Motor neuron (in vitro differentiated cells): ENCODE measurements around the gene TEC. TPM values are rescaled to one million over a fixed set of nuclear protein-coding genes. Genes with fewer than 3 reads are reported as not detected.

Source experiments
- ATAC-seq, 8 experiments: fragments of 200-7000 bp; cut with Tn5 transposase; replicated peaks in 6 of 8; 2 replicates each; pipeline ENCODE4 v1.8.0; 2021; ENCODE audit warnings: mild to moderate bottlenecking in 8 of 8, moderate library complexity in 8 of 8
- H3K27ac ChIP-seq, 2 donors: fragments of 250-450 bp; sonication (Bioruptor Pico); 2 replicates each; pipeline ENCODE4 v1.9.0; 2021; ENCODE audit warnings: antibody characterized with exemption in 2 of 2, mild to moderate bottlenecking in 2 of 2, moderate library complexity in 1 of 2
- H3K4me1 ChIP-seq, 2 donors: fragments of 250-450 bp; sonication (Bioruptor Pico); replicated peaks in 1 of 2; 2 replicates each; pipeline ENCODE4 v1.6.1; 2021; ENCODE audit warnings: antibody characterized with exemption in 2 of 2, mild to moderate bottlenecking in 2 of 2, moderate library complexity in 1 of 2
- H3K4me3 ChIP-seq, 5 donors: fragments of 250-450 bp; sonication (Bioruptor Pico); 2 replicates each; pipeline ENCODE4 v1.9.0; 2021; ENCODE audit warnings: antibody characterized with exemption in 5 of 5, mild to moderate bottlenecking in 5 of 5, moderate library complexity in 4 of 5
- WGBS, 10 experiments: fragments of 450-650 bp; shearing (Covaris generic); methylation state at CpG; one replicate each; pipeline ENCODE4 v1.0.0; 2022; 5-methylcytosine and 5-hydroxymethylcytosine counted together
- in situ Hi-C, 9 experiments: fragments of 400-800 bp; cut with MboI; loops; one replicate each; pipeline ENCODE4 v1.15.0; 2021; ENCODE audit warnings: low sequenced_read_pairs in 9 of 9, low pct_unique_long_range_greater_than_20kb in 2 of 9; ENCODE audit not compliant: unreplicated experiment in 9 of 9
- total RNA-seq, 8 experiments: library from RNA; unstranded; fragments of 300-600 nt; gene quantifications; 2 replicates each; pipeline versions ENCODE4 v1.2.3 to v1.2.4, GENCODE V29; 2022

TEC gene
- total RNA-seq, 8 experiments from 2014 or later, result 0.05 to 3.4 (median 0.61) TPM

DNA sequence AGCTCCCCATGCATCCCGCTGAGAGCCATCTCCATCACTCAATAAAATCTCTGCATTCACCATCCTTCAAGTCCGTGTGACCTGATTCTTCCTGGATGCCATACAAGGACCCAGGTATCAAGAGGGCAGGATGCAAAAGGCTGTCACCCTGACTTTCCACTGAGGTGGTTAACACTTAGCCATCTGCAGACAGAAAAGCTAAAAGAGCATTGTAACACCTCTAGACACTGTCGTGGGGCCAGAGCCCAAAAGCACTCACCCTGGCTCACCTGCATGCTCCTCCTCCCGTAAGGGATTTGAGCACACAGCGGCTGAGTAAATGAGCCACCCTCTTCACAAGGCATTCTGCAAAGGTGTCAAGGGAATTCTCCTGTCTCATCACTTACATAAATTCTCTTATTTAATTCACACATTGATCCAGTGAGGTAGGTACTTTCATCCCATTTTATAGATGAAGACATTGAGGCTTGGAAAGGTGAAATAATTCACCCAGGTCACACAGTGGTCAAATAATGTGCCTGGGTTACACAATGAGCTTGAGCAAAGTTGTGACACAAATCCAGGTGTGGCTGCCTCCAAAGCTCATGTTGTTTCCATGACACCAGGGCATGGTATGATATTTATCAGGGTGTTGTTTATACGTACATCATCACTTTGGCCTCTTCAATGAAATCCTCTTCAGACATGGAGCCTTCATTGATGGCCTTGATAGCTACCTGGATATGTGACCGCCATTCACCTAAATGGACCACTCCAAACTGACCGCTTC lies 183.6 kb downstream of the TEC start:
- 0 to 100% (median 66%) methylated on average over 1 to 8 of the region's 8 CpGs; no CpG with 5 or more reads in 2 of the 10 experiments for WGBS, 10 experiments
- in situ Hi-C loops, result loop anchor here in 1 of 9 experiments (5.0 kb wide), 1 partner anchor 84 kb away; no protein-coding TSS in a partner anchor
- H3K27ac ChIP-seq, result no peak overlapping the region
- H3K4me1 ChIP-seq, result no peaks in the 10 kb centered on the region
- ATAC-seq, result no peak
- H3K4me3 ChIP-seq, result no peak overlapping the region

Other genes with a start within 250 kb of the TEC start
- gene TXK, start 135.6 kb downstream of the TEC start, total RNA-seq, result under 1 TPM in 6 of 8 experiments, not detected in 2; 0.05 to 0.85 (median 0.48) TPM
- gene SLAIN2, start 71.7 kb upstream of the TEC start, total RNA-seq, result 10 to 100 TPM; 22.5 to 80.0 (median 49.4) TPM
- 10 to 100 TPM in 1 of 8 experiments, 1 to 10 TPM in 7; 2.0 to 30.2 (median 2.9) TPM for gene SLC10A4, start 213.5 kb upstream of the TEC start, total RNA-seq
- gene ZAR1, start 220.4 kb upstream of the TEC start, total RNA-seq, result 1 to 10 TPM in 2 of 8 experiments, under 1 TPM in 4, not detected in 2; 0.11 to 2.4 (median 0.41) TPM